Liver (tissue), 3 donors: ENCODE measurements around the gene INPP5F.

Source experiments
- EGR1 ChIP-seq, 2 donors: IDR thresholded peaks; 2 replicates each; pipeline ENCODE4 v1.6.1; 2016 to 2018; ENCODE audit warnings: antibody characterized with exemption in 2 of 2, low read depth in 2 of 2
- RAD21 ChIP-seq, 2 donors: IDR thresholded peaks; 2 replicates each; pipeline ENCODE4 v1.6.1; 2016; ENCODE audit warnings: antibody characterized with exemption in 2 of 2, mild to moderate bottlenecking in 2 of 2
- TF ChIP-seq, protein P1 (sequence below): fragments of 150-350 bp; IDR thresholded peaks from 2 replicates; pipeline ENCODE4 v1.5.1; 2017; ENCODE audit warnings: improper control_type of control experiment, low read depth, low read length; ENCODE audit not compliant: missing input control
- TF ChIP-seq, protein P2 (sequence below): IDR thresholded peaks from 2 replicates; pipeline ENCODE4 v1.6.1; 2016; ENCODE audit warnings: antibody characterized with exemption, mild to moderate bottlenecking
- donor health status: healthy.
- donor health status: healthy.

DNA sequence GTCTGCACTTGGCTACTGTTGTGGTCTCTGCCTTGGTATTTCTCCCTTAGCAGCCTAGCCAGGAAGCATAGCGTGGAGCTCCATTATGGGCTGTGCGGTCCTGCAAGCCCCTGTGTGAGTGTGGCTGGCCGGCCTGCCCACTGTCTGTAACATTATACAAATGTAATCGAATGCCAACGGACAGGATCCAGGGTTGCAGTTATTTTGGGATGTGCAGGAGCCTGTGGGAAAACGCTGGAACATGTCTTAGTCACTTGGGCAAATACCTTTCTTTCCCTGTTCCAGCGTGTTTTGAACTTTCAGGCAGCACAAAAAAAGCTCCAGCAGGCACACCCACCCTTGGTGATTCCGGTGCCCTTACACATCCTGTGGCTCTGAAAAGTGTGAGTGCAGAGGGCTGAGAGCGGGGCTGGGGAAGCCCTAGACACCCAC, 45.2 kb upstream of the INPP5F start:
- TF ChIP-seq, protein P1, sequence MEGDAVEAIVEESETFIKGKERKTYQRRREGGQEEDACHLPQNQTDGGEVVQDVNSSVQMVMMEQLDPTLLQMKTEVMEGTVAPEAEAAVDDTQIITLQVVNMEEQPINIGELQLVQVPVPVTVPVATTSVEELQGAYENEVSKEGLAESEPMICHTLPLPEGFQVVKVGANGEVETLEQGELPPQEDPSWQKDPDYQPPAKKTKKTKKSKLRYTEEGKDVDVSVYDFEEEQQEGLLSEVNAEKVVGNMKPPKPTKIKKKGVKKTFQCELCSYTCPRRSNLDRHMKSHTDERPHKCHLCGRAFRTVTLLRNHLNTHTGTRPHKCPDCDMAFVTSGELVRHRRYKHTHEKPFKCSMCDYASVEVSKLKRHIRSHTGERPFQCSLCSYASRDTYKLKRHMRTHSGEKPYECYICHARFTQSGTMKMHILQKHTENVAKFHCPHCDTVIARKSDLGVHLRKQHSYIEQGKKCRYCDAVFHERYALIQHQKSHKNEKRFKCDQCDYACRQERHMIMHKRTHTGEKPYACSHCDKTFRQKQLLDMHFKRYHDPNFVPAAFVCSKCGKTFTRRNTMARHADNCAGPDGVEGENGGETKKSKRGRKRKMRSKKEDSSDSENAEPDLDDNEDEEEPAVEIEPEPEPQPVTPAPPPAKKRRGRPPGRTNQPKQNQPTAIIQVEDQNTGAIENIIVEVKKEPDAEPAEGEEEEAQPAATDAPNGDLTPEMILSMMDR = no peak
- TF ChIP-seq EGR1 (IDR thresholded peaks at IDR 0.05; ENCODE audit: low read depth in 2 of 2) = no peak
- TF ChIP-seq, protein P2, sequence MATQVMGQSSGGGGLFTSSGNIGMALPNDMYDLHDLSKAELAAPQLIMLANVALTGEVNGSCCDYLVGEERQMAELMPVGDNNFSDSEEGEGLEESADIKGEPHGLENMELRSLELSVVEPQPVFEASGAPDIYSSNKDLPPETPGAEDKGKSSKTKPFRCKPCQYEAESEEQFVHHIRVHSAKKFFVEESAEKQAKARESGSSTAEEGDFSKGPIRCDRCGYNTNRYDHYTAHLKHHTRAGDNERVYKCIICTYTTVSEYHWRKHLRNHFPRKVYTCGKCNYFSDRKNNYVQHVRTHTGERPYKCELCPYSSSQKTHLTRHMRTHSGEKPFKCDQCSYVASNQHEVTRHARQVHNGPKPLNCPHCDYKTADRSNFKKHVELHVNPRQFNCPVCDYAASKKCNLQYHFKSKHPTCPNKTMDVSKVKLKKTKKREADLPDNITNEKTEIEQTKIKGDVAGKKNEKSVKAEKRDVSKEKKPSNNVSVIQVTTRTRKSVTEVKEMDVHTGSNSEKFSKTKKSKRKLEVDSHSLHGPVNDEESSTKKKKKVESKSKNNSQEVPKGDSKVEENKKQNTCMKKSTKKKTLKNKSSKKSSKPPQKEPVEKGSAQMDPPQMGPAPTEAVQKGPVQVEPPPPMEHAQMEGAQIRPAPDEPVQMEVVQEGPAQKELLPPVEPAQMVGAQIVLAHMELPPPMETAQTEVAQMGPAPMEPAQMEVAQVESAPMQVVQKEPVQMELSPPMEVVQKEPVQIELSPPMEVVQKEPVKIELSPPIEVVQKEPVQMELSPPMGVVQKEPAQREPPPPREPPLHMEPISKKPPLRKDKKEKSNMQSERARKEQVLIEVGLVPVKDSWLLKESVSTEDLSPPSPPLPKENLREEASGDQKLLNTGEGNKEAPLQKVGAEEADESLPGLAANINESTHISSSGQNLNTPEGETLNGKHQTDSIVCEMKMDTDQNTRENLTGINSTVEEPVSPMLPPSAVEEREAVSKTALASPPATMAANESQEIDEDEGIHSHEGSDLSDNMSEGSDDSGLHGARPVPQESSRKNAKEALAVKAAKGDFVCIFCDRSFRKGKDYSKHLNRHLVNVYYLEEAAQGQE = no peak
- TF ChIP-seq RAD21 (IDR thresholded peaks at IDR 0.05) = no peak
